Neural cell (in vitro differentiated cells): ENCODE results near the gene CLEC4F.

Experiments
- CTCF ChIP-seq: fragments of 450-650 bp; IDR thresholded peaks from 2 replicates; pipeline ENCODE4 v1.5.1; 2014; ENCODE audit warnings: antibody characterized with exemption, mild to moderate bottlenecking, moderate library complexity; ENCODE audit not compliant: poor library complexity, severe bottlenecking
- EP300 ChIP-seq: fragments of 450-650 bp; conservative IDR thresholded peaks from 2 replicates; pipeline ENCODE4 v1.6.1; 2014; ENCODE audit warnings: antibody characterized with exemption, mild to moderate bottlenecking, moderate library complexity; ENCODE audit not compliant: poor library complexity, severe bottlenecking
- EZH2 ChIP-seq: fragments of 200-600, 300-800 bp; shearing (Covaris generic), sonication (generic); IDR thresholded peaks from 2 replicates; pipeline ENCODE4 v1.6.1; 2014; ENCODE audit warnings: antibody characterized with exemption, low read length, borderline replicate concordance, mild to moderate bottlenecking; ENCODE audit not compliant: insufficient read depth, poor library complexity, severe bottlenecking
- REST ChIP-seq: IDR thresholded peaks from 2 replicates; pipeline ENCODE4 v1.6.1; 2012; ENCODE audit warnings: borderline replicate concordance
- SMC3 ChIP-seq: fragments of 450-650 bp; conservative IDR thresholded peaks from 2 replicates; pipeline ENCODE4 v1.6.1; 2014; ENCODE audit warnings: antibody characterized with exemption, mild to moderate bottlenecking, moderate library complexity; ENCODE audit not compliant: poor library complexity

GRCh38 chr2:70835643-70836042 is 15.2 kb upstream of the CLEC4F start, which contains the start of gene CD207:
- TF ChIP-seq CTCF, result no peak
- no peak for TF ChIP-seq EZH2
- no peak for TF ChIP-seq REST
- no peak for TF ChIP-seq SMC3
- TF ChIP-seq EP300, result no peak
